K562 (cell line): ENCODE results near the gene SHOX. TPM values are rescaled to one million over a fixed set of nuclear protein-coding genes. Genes with fewer than 3 reads are reported as not detected.

Experiments used
- ATAC-seq: fragments of 200-7000 bp; cut with Tn5 transposase; 3 replicates; pipeline ENCODE4 v1.9.1; 2020; ENCODE audit warnings: moderate library complexity
- BruUV-seq: library from RNA; stranded (reverse); fragments of 400-500 nt; replicated peaks from 2 replicates; lab custom pipeline; 2021; lab: Mats Ljungman, UMichigan
- CTCF ChIA-PET: fragments of 300-600 bp; formaldehyde crosslinking; extraction: SDS; loops from one replicate; lab custom pipeline; 2021; ENCODE audit warnings: low intra/inter-chr PET ratio; lab: Yijun Ruan, JAX
- POLR2A ChIA-PET: fragments of 300-600, 350-650 bp; sonication (Branson Sonifier 250); formaldehyde crosslinking; extraction: SDS; loops from one replicate; lab custom pipeline; 2021; ENCODE audit warnings: antibody characterized with exemption, inconsistent platforms; lab: Yijun Ruan, JAX
- DNase-seq, 4 experiments: peaks; one replicate each; pipeline versions ENCODE4 v3.0.0 to v3.0.0-alpha.2; 2011 to 2018; ENCODE audit warnings: low spot score in 3 of 4, mixed read lengths in 3 of 4; ENCODE audit errors: extremely low read depth in 1 of 4
- FAIRE-seq: peaks from 2 replicates; lab custom pipeline; 2011; peaks lifted over from hg19 to GRCh38; lab: Jason Lieb, UNC
- H2AFZ ChIP-seq: 2 replicates; pipeline ENCODE4 v1.6.0; 2011; ENCODE audit warnings: low read depth, low read length, control low read depth, inconsistent platforms
- H3K27ac ChIP-seq: fragments of 200-600 bp; 3 replicates; pipeline ENCODE4 v1.8.0; 2011; ENCODE audit warnings: low read depth, mild to moderate bottlenecking, control low read depth, inconsistent platforms, low read length, moderate library complexity, mixed read lengths; ENCODE audit errors: extremely low read depth
- H3K27me3 ChIP-seq, 2 experiments: fragments of 300-600 bp in 1 of 2; 2 replicates in 1 of 2; 3 replicates in 1 of 2; pipeline versions ENCODE4 v1.6.0 to v1.8.0; 2011; ENCODE audit warnings: inconsistent platforms in 2 of 2, low read length in 2 of 2, mild to moderate bottlenecking in 1 of 2, mixed read lengths in 1 of 2, moderate library complexity in 1 of 2; ENCODE audit not compliant: control insufficient read depth in 2 of 2, insufficient read depth in 2 of 2
- H3K36me3 ChIP-seq: fragments of 300-600 bp; 3 replicates; pipeline ENCODE4 v1.8.0; 2011; ENCODE audit warnings: mild to moderate bottlenecking, low read length, inconsistent platforms; ENCODE audit not compliant: control insufficient read depth, insufficient read depth
- H3K4me1 ChIP-seq, 2 experiments: fragments of 200-600 bp in 1 of 2; replicated peaks in 1 of 2; 2 replicates in 1 of 2; 3 replicates in 1 of 2; pipeline versions ENCODE4 v1.5.1 to v1.8.0; 2011; ENCODE audit warnings: inconsistent platforms in 2 of 2, low read length in 2 of 2, mild to moderate bottlenecking in 1 of 2, mixed read lengths in 1 of 2, moderate library complexity in 1 of 2; ENCODE audit not compliant: control insufficient read depth in 2 of 2, insufficient read depth in 2 of 2
- H3K4me2 ChIP-seq: 2 replicates; pipeline ENCODE4 v1.6.1; 2011; ENCODE audit warnings: low read length, control low read depth, inconsistent platforms, mixed read lengths; ENCODE audit not compliant: insufficient read depth
- H3K4me3 ChIP-seq: fragments of 200-600 bp; sonication (generic), shearing (Covaris generic); 2 replicates; pipeline ENCODE4 v1.5.1; 2016; ENCODE audit warnings: control low read depth, inconsistent platforms
- H3K79me2 ChIP-seq: fragments of 200-600 bp; 3 replicates; pipeline ENCODE4 v1.8.0; 2011; ENCODE audit warnings: low read length, inconsistent platforms; ENCODE audit not compliant: control insufficient read depth, insufficient read depth
- H3K9ac ChIP-seq, 2 experiments: 2 replicates each; pipeline versions ENCODE4 v1.6.0 to v1.6.1; 2011; ENCODE audit warnings: low read depth in 2 of 2, low read length in 2 of 2, control low read depth in 1 of 2, inconsistent platforms in 1 of 2, mild to moderate bottlenecking in 1 of 2, mixed read lengths in 1 of 2; ENCODE audit not compliant: insufficient read depth in 1 of 2
- H3K9me1 ChIP-seq: one replicate; pipeline ENCODE4 v1.6.0; 2011; ENCODE audit warnings: inconsistent platforms, mild to moderate bottlenecking, low read length, moderate library complexity; ENCODE audit not compliant: control insufficient read depth, insufficient read depth
- H3K9me3 ChIP-seq: replicated peaks from 2 replicates; pipeline ENCODE4 v1.5.1; 2011; ENCODE audit warnings: low read depth, low read length, inconsistent platforms; ENCODE audit not compliant: control insufficient read depth, insufficient read depth
- H4K20me1 ChIP-seq: replicated peaks from 2 replicates; pipeline ENCODE4 v1.6.1; 2011; ENCODE audit warnings: low read length, inconsistent platforms, mixed read lengths; ENCODE audit not compliant: control insufficient read depth, insufficient read depth
- CHCHD3 ChIP-seq: fragments of 250-450 bp; sonication (Bioruptor Pico); IDR thresholded peaks from 2 replicates; pipeline ENCODE4 v2.1.2; 2022; ENCODE audit warnings: mild to moderate bottlenecking
- DMBX1 ChIP-seq: fragments of 250-450 bp; sonication (Bioruptor Pico); IDR thresholded peaks from 2 replicates; pipeline ENCODE4 v1.8.0; 2022; ENCODE audit warnings: inconsistent platforms, mild to moderate bottlenecking, moderate library complexity, borderline replicate concordance
- MCM7 ChIP-seq, 2 experiments: fragments of 450-650 bp; IDR thresholded peaks; 2 replicates each; pipeline ENCODE4 v1.6.1; 2016 to 2018
- MTA1 ChIP-seq: fragments of 450-650 bp; IDR thresholded peaks from 2 replicates; pipeline ENCODE4 v1.6.1; 2017; ENCODE audit warnings: borderline replicate concordance
- MTA3 ChIP-seq: fragments of 450-650 bp; formaldehyde crosslinking; IDR thresholded peaks from 2 replicates; pipeline ENCODE4 v1.6.1; 2017; ENCODE audit warnings: mild to moderate bottlenecking, borderline replicate concordance
- NFE2 ChIP-seq: IDR thresholded peaks from 2 replicates; pipeline ENCODE4 v1.6.1; 2014; ENCODE audit warnings: antibody characterized with exemption, low read depth
- PTTG1 ChIP-seq: fragments of 450-650 bp; IDR thresholded peaks from 2 replicates; pipeline ENCODE4 v1.6.1; 2016; ENCODE audit warnings: low read depth, mild to moderate bottlenecking, missing genetic modification characterization, missing compliant biosample characterization
- PYGO2 ChIP-seq: fragments of 450-650 bp; IDR thresholded peaks from 2 replicates; pipeline ENCODE4 v1.6.1; 2016; ENCODE audit warnings: mild to moderate bottlenecking, missing genetic modification characterization, moderate library complexity, missing compliant biosample characterization
- RAD21 ChIP-seq, 2 experiments: fragments of 250-450 bp in 1 of 2; fragments of 450-650 bp in 1 of 2; sonication (Bioruptor Pico) in 1 of 2; formaldehyde crosslinking in 1 of 2; IDR thresholded peaks in 1 of 2; conservative IDR thresholded peaks in 1 of 2; 2 replicates each; pipeline versions ENCODE4 v1.4.0 to v1.8.0; 2020 to 2022; ENCODE audit warnings: mild to moderate bottlenecking in 2 of 2, moderate library complexity in 1 of 2
- RFX7 ChIP-seq: fragments of 250-450 bp; sonication (Bioruptor Pico); IDR thresholded peaks from 2 replicates; pipeline ENCODE4 v1.5.1; 2021; ENCODE audit warnings: mild to moderate bottlenecking
- SAFB2 ChIP-seq: fragments of 200-400 bp; formaldehyde crosslinking; IDR thresholded peaks from 2 replicates; pipeline ENCODE4 v1.6.1; 2018; ENCODE audit warnings: borderline replicate concordance, low read length, low read depth, moderate library complexity; ENCODE audit not compliant: severe bottlenecking
- SMAD3 ChIP-seq: fragments of 450-650 bp; formaldehyde crosslinking; conservative IDR thresholded peaks from 2 replicates; pipeline ENCODE4 v1.4.0; 2020; ENCODE audit warnings: mild to moderate bottlenecking
- SMARCC2 ChIP-seq: fragments of 450-650 bp; IDR thresholded peaks from 2 replicates; pipeline ENCODE4 v1.6.1; 2017; ENCODE audit warnings: antibody characterized with exemption, moderate library complexity, mild to moderate bottlenecking, low read depth
- SP2 ChIP-seq: IDR thresholded peaks from 2 replicates; pipeline ENCODE4 v1.6.1; 2011; ENCODE audit warnings: mild to moderate bottlenecking, low read depth, low read length, moderate library complexity; ENCODE audit not compliant: poor library complexity, severe bottlenecking; ENCODE audit errors: extremely low read depth
- STAG1 ChIP-seq: sonication (generic); formaldehyde crosslinking; IDR thresholded peaks from 2 replicates; pipeline ENCODE4 v1.5.0; 2020; ENCODE audit warnings: missing genetic modification reagents, borderline replicate concordance
- THRAP3 ChIP-seq: fragments of 450-650 bp; IDR thresholded peaks from 2 replicates; pipeline ENCODE4 v1.6.1; 2016; ENCODE audit warnings: mild to moderate bottlenecking, inconsistent platforms, borderline replicate concordance
- XRCC3 ChIP-seq: fragments of 450-650 bp; IDR thresholded peaks from 2 replicates; pipeline ENCODE4 v1.6.1; 2017; ENCODE audit warnings: mild to moderate bottlenecking, moderate library complexity
- ZNF212 ChIP-seq: fragments of 450-650 bp; formaldehyde crosslinking; IDR thresholded peaks from 2 replicates; pipeline ENCODE4 v1.4.0; 2020; ENCODE audit warnings: mild to moderate bottlenecking
- ZNF830 ChIP-seq: fragments of 250-450 bp; sonication (Bioruptor Pico); IDR thresholded peaks from 2 replicates; pipeline ENCODE4 v1.5.0; 2021; ENCODE audit warnings: mild to moderate bottlenecking
- ZSCAN29 ChIP-seq: fragments of 450-650 bp; IDR thresholded peaks from 2 replicates; pipeline ENCODE4 v1.6.1; 2017
- WGBS: fragments of 100-300 bp; shearing (Covaris generic); methylation state at CpG from one replicate; pipeline ENCODE4 v1.1.6; 2016; ENCODE audit warnings: low coverage, mixed read lengths; ENCODE audit not compliant: insufficient coverage; ENCODE audit errors: missing lambda C conversion rate; 5-methylcytosine and 5-hydroxymethylcytosine counted together
- in situ Hi-C: fragments of 300-500 bp; cut with MboI; formaldehyde crosslinking; loops from 4 replicates; pipeline ENCODE4 v1.15.0; 2018; ENCODE audit warnings: inconsistent platforms, mixed read lengths
- intact Hi-C: fragments of 100-400 bp; cut with micrococcal nuclease; formaldehyde crosslinking; loops from 2 replicates; pipeline ENCODE4 v1.14.2; 2022
- polyA plus RNA-seq, 8 experiments: library from polyadenylated mRNA; depleted of rRNA in 4 of 8; stranded (reverse) in 5 of 8; unstranded in 3 of 8; fragments of >200 nt; fragmentation: Nextera tagmentation in 2 of 8; fragmentation: Illumina TruSeq in 1 of 8; extraction: Ambion mirVana in 2 of 8; extraction: Trizol in 1 of 8; gene quantifications; 2 replicates each; pipeline versions ENCODE4 v1.2.1 to v1.2.3, GENCODE V29; 2011 to 2014; ENCODE audit warnings: inconsistent platforms in 1 of 8, missing spikeins in 1 of 8
- total RNA-seq, 7 experiments: library from RNA; depleted of rRNA in 6 of 7; stranded (reverse); fragments of >200 nt in 6 of 7; fragmentation: Illumina TruSeq in 2 of 7; extraction: Trizol in 2 of 7; gene quantifications; 2 replicates each; pipeline versions ENCODE4 v1.2.1 to v1.2.3, GENCODE V29; 2011 to 2021; ENCODE audit warnings: low replicate concordance in 1 of 7

The SHOX gene
- total and polyA plus RNA-seq, 9 of the 15 experiments (the other 6 are each of a cell fraction or from before 2014, with no cell fraction given), result not detected

GRCh38 chrX:619451-619811, 11.2 kb upstream of the SHOX start:
- DNase-seq, result no peak
- Histone ChIP-seq H3K79me2 (no peaks in the 10 kb centered on the region), H4K20me1 (no peaks in the 10 kb centered on the region), H3K4me1 (no peaks in the 10 kb centered on the region), H3K4me3 (no peak overlapping the region), H3K9me3 (no peaks in the 10 kb centered on the region), H3K9ac (no peak overlapping the region), H3K27me3 (no peaks in the 10 kb centered on the region), H3K9me1 (no peaks in the 10 kb centered on the region), H2AFZ (no peak overlapping the region), H3K27ac (no peak overlapping the region), H3K4me2 (no peak overlapping the region), H3K36me3 (no peaks in the 10 kb centered on the region)
- in situ Hi-C loops (no loop called here), intact Hi-C loops (no loop called here)
- ChIA-PET POLR2A (no interaction called here), CTCF (no interaction called here)
- ATAC-seq, result no peak
- FAIRE-seq, result no peak
- TF ChIP-seq THRAP3 (no peak), PTTG1 (tag) (no peak), MTA3 (no peak), RFX7 (CRISPR knock-in tag) (no peak), PYGO2 (tag) (no peak), SMARCC2 (no peak), MCM7 (IDR thresholded peaks at IDR 0.05) (no peak), RAD21 (CRISPR knock-in tag; conservative IDR thresholded peaks at IDR 0.05 in 1 of 2, IDR thresholded peaks at IDR 0.05 in 1 of 2) (no peak), NFE2 (no peak), ZNF212 (CRISPR knock-in tag) (no peak), ZSCAN29 (no peak), SAFB2 (no peak), DMBX1 (CRISPR knock-in tag) (no peak), STAG1 (CRISPR knock-in tag) (no peak), MTA1 (no peak), CHCHD3 (CRISPR knock-in tag) (no peak), SP2 (no peak), SMAD3 (CRISPR knock-in tag) (no peak), ZNF830 (no peak), XRCC3 (no peak)
- no TSS peak for BruUV-seq
- WGBS, result 10% methylated on average over 2 of the region's 23 CpGs
